Peyer's patch (tissue), 4 donors: ENCODE results near the gene ZNF407. TPM values are rescaled to one million over a fixed set of nuclear protein-coding genes. Genes with fewer than 3 reads are reported as not detected.

Source experiments
- DNase-seq, 3 donors: peaks; one replicate each; pipeline ENCODE4 v3.0.0-alpha.2; 2017 to 2019
- H3K27ac ChIP-seq, 4 donors: fragments of 200-600 bp; sonication (generic); one replicate each; pipeline ENCODE4 v1.5.1; 2016 to 2019
- H3K27me3 ChIP-seq, 2 donors: fragments of 200-600 bp; sonication (generic); one replicate each; pipeline ENCODE4 v1.5.1; 2019
- H3K36me3 ChIP-seq, 3 donors: fragments of 200-600 bp; sonication (generic); one replicate each; pipeline ENCODE4 v1.5.1; 2016 to 2019
- H3K4me1 ChIP-seq, 4 donors: fragments of 200-600 bp; sonication (generic); one replicate each; pipeline ENCODE4 v1.5.1; 2016 to 2019
- H3K4me3 ChIP-seq, 4 donors: fragments of 200-600 bp; sonication (generic); 1 replicate in 3 of 4; 2 replicates in 1 of 4; pipeline ENCODE4 v1.5.1; 2016 to 2019; ENCODE audit warnings: mild to moderate bottlenecking in 1 of 4
- H3K9me3 ChIP-seq, 4 donors: fragments of 200-600 bp; sonication (generic); one replicate each; pipeline ENCODE4 v1.5.1; 2016 to 2019; ENCODE audit warnings: mild to moderate bottlenecking in 1 of 4
- POLR2A ChIP-seq, 2 donors: fragments of 450-650 bp; IDR thresholded peaks; one replicate each; pipeline ENCODE4 v1.5.1; 2017; ENCODE audit warnings: antibody characterized with exemption in 2 of 2, mild to moderate bottlenecking in 2 of 2, moderate library complexity in 2 of 2
- total RNA-seq, 4 donors: library from RNA; depleted of rRNA; stranded (reverse); fragments of >200 nt; gene quantifications; one replicate each; pipeline ENCODE4 v1.1.0, GENCODE V29; 2016
- TF ChIP-seq, protein P1 (sequence below), 6 experiments: fragments of 450-650 bp in 4 of 6; fragments of 200-600 bp in 2 of 6; sonication (generic) in 1 of 6; IDR thresholded peaks; one replicate each; pipeline ENCODE4 v1.5.1; 2017 to 2019; ENCODE audit warnings: antibody characterized with exemption in 6 of 6, mild to moderate bottlenecking in 3 of 6, moderate library complexity in 1 of 6

Gene ZNF407
- total RNA-seq, 4 donors from 2014 or later: 24.0 to 54.5 (median 32.3) TPM

DNA sequence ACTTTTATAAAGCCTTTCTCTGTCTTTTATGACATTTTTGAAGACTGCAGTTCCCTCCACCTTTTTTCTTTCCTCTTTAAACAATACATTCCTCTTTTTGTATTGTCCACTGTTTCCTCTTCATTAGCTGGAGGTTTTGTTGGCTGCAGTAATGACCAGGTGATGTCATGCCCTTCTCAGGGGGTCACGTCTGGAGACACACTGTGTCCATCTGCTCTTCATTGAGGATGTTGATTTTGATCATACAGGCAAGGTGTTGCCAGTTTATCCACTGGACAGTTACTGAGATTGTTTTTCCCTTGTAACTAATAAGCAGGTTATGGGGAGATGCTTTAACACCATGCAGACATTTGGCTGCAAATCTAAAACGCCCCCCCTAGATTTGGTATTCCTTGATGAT, 19.8 kb downstream of the ZNF407 start:
- Histone ChIP-seq H3K4me1 (no peaks in the 10 kb centered on the region), H3K9me3 (no peaks in the 10 kb centered on the region), H3K27me3 (no peaks in the 10 kb centered on the region), H3K36me3 (no peaks in the 10 kb centered on the region), H3K27ac (no peak overlapping the region), H3K4me3 (no peak overlapping the region)
- TF ChIP-seq, protein P1, sequence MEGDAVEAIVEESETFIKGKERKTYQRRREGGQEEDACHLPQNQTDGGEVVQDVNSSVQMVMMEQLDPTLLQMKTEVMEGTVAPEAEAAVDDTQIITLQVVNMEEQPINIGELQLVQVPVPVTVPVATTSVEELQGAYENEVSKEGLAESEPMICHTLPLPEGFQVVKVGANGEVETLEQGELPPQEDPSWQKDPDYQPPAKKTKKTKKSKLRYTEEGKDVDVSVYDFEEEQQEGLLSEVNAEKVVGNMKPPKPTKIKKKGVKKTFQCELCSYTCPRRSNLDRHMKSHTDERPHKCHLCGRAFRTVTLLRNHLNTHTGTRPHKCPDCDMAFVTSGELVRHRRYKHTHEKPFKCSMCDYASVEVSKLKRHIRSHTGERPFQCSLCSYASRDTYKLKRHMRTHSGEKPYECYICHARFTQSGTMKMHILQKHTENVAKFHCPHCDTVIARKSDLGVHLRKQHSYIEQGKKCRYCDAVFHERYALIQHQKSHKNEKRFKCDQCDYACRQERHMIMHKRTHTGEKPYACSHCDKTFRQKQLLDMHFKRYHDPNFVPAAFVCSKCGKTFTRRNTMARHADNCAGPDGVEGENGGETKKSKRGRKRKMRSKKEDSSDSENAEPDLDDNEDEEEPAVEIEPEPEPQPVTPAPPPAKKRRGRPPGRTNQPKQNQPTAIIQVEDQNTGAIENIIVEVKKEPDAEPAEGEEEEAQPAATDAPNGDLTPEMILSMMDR (IDR thresholded peaks at IDR 0.05): no peak
- TF ChIP-seq POLR2A (IDR thresholded peaks at IDR 0.05): no peak
- DNase-seq: no peak

GRCh38 chr18:74622072-74622471, 24.4 kb downstream of the ZNF407 start:
- H3K4me3 ChIP-seq: no peak overlapping the region
- H3K27ac ChIP-seq: no peak overlapping the region
- no peaks in the 10 kb centered on the region for H3K4me1 ChIP-seq
- H3K36me3 ChIP-seq: no peaks in the 10 kb centered on the region
- no peaks in the 10 kb centered on the region for H3K9me3 ChIP-seq
- H3K27me3 ChIP-seq: no peaks in the 10 kb centered on the region
- no peak for DNase-seq
- no peak for TF ChIP-seq POLR2A (IDR thresholded peaks at IDR 0.05)
- TF ChIP-seq, protein P1 (IDR thresholded peaks at IDR 0.05): no peak

DNA sequence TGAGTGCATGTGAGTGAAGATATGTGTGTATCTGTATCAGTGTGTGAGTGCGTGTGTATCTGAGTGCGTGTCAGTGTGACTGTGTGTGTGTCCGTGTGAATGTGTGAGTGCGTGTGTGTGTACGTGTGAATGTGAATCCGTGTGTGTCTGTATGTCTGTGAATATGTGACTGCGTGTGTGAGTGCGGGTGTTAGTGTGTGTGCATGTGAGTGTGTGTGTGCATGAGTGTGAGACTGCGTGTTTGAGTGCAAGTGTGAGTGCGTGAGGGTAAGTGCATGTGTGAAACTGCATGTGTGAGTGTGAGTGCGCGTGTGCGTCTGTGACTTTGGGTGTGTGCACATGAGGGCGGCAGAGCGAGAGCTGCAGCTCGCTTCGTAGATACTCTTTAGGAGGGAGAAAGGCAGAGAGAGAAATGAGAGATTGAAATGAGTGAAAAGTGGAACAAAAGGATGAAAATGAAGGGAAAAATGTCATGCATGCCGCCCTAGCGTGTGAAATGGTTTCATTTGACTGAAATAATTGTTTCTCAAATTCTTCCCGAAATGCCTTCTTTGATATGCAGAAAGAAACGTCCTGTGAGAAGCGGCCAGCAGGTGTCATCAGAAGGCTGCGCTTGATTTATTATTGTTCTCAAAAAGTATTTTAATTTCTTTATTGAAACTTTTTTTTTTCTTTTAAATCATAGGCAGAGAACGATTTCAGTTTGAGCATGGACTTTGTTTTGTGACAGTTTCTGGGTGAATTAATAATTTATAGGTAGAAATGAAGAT, 25.6 kb downstream of the ZNF407 start:
- TF ChIP-seq POLR2A (IDR thresholded peaks at IDR 0.05): no peak
- TF ChIP-seq, protein P1 (IDR thresholded peaks at IDR 0.05): peak in 3 of 6 experiments; percentile 51 to 57 (median 52)
- no peaks in the 10 kb centered on the region for H3K9me3 ChIP-seq
- no peak overlapping the region for H3K4me3 ChIP-seq
- H3K27me3 ChIP-seq: no peaks in the 10 kb centered on the region
- no peak overlapping the region for H3K27ac ChIP-seq
- no peaks in the 10 kb centered on the region for H3K4me1 ChIP-seq
- peak in 1 of 3 donors; percentile 55 for DNase-seq
- no peaks in the 10 kb centered on the region for H3K36me3 ChIP-seq

- Histone ChIP-seq H3K4me1 (no peaks in the 10 kb centered on the region), H3K4me3 (no peak overlapping the region), H3K27me3 (no peaks in the 10 kb centered on the region), H3K27ac (no peak overlapping the region), H3K36me3 (no peaks in the 10 kb centered on the region), H3K9me3 (no peaks in the 10 kb centered on the region)
- TF ChIP-seq, protein P1 (IDR thresholded peaks at IDR 0.05): no peak
- no peak for TF ChIP-seq POLR2A (IDR thresholded peaks at IDR 0.05)
- no peak for DNase-seq
These were observed 26.8 kb downstream of the ZNF407 start for GRCh38 chr18:74624466-74624865.

GRCh38 chr18:74625157-74625556, 27.5 kb downstream of the ZNF407 start:
- no peaks in the 10 kb centered on the region for H3K9me3 ChIP-seq
- no peaks in the 10 kb centered on the region for H3K4me1 ChIP-seq
- TF ChIP-seq, protein P1 (IDR thresholded peaks at IDR 0.05): no peak
- TF ChIP-seq POLR2A (IDR thresholded peaks at IDR 0.05): no peak
- H3K27ac ChIP-seq: no peak overlapping the region
- no peak for DNase-seq
- no peaks in the 10 kb centered on the region for H3K27me3 ChIP-seq
- H3K4me3 ChIP-seq: no peak overlapping the region
- no peaks in the 10 kb centered on the region for H3K36me3 ChIP-seq
